HG03060 (cell line): ENCODE data around the gene PCDHGA7.
"Not testable (repeated sequence)": the region's sequence is repeated elsewhere in the genome, so short reads cannot be mapped to it uniquely, and the experiment has no call there.

ENCODE experiments used
- ATAC-seq: cut with Tn5 transposase; IDR thresholded peaks from one replicate; pipeline ENCODE4 v1.9.1; 2021; ENCODE audit warnings: low read depth, moderate number of reproducible peaks; ENCODE audit not compliant: unreplicated experiment

PCDHGA7 gene

GRCh38 chr5:141397756-141398551 is 15.4 kb downstream of the PCDHGA7 start, which contains the start of gene PCDHGB5:
TSS of gene PCDHGB5 (plus strand) at chr5:141397947. CDS start at chr5:141398128, 181 bp downstream.
- ATAC-seq, result peak; percentile 86

- ATAC-seq, result no peak
These were observed 16.1 kb downstream of the PCDHGA7 start for GRCh38 chr5:141398608-141399007.

- no peak for ATAC-seq
These were observed 17.2 kb downstream of the PCDHGA7 start for GRCh38 chr5:141399555-141400258.

- ATAC-seq, result no peak
These were observed 20.2 kb downstream of the PCDHGA7 start, which contains the start of gene PCDHGA9 for GRCh38 chr5:141402553-141403243. TSS of gene PCDHGA9 (plus strand) at chr5:141402778. CDS start at chr5:141402953, 175 bp downstream.

GRCh38 chr5:141403387-141403786 is 20.8 kb downstream of the PCDHGA7 start:
- no peak for ATAC-seq

- ATAC-seq, result not testable (repeated sequence)
These were observed 25.4 kb downstream of the PCDHGA7 start, which contains the start of gene PCDHGB6 for GRCh38 chr5:141407790-141408505. TSS of gene PCDHGB6 (plus strand) at chr5:141408021. CDS start at chr5:141408203, 182 bp downstream.

GRCh38 chr5:141409598-141410306 is 27.2 kb downstream of the PCDHGA7 start:
- ATAC-seq, result no peak

GRCh38 chr5:141411575-141411974 is 29.0 kb downstream of the PCDHGA7 start:
- ATAC-seq, result no peak

- peak; percentile 85 for ATAC-seq
These were observed 30.5 kb downstream of the PCDHGA7 start, which contains the start of gene PCDHGA10 for GRCh38 chr5:141412854-141413539. TSS of gene PCDHGA10 (plus strand) at chr5:141412987. CDS start at chr5:141413176, 189 bp downstream.

GRCh38 chr5:141413540-141414069 is 31.1 kb downstream of the PCDHGA7 start:
- ATAC-seq, result no peak

- not testable (repeated sequence) for ATAC-seq
These were observed 32.2 kb downstream of the PCDHGA7 start for GRCh38 chr5:141414548-141415274.

- not testable (repeated sequence) for ATAC-seq
These were observed 32.7 kb downstream of the PCDHGA7 start for GRCh38 chr5:141415275-141415618.

- ATAC-seq, result not testable (repeated sequence)
These were observed 35.1 kb downstream of the PCDHGA7 start, which contains the start of gene PCDHGB7 for GRCh38 chr5:141417494-141418172. TSS of gene PCDHGB7 (plus strand) at chr5:141417677. CDS start at chr5:141417860, 183 bp downstream.

- no peak for ATAC-seq
These were observed 36.7 kb downstream of the PCDHGA7 start for GRCh38 chr5:141419074-141419880.

- peak; percentile 45 for ATAC-seq
These were observed 38.4 kb downstream of the PCDHGA7 start, which contains the start of gene PCDHGA11 for GRCh38 chr5:141420855-141421488. TSS of gene PCDHGA11 (plus strand) at chr5:141421051. CDS start at chr5:141421228, 177 bp downstream.

- ATAC-seq, result no peak
These were observed 38.9 kb downstream of the PCDHGA7 start for GRCh38 chr5:141421489-141421855.
